ENCODE results near the gene CATSPER4. TPM values are rescaled to one million over a fixed set of nuclear protein-coding genes. Genes with fewer than 3 reads are reported as not detected.

The CATSPER4 gene
- total RNA-seq, 6 donors from 2014 or later, result not detected

DNA sequence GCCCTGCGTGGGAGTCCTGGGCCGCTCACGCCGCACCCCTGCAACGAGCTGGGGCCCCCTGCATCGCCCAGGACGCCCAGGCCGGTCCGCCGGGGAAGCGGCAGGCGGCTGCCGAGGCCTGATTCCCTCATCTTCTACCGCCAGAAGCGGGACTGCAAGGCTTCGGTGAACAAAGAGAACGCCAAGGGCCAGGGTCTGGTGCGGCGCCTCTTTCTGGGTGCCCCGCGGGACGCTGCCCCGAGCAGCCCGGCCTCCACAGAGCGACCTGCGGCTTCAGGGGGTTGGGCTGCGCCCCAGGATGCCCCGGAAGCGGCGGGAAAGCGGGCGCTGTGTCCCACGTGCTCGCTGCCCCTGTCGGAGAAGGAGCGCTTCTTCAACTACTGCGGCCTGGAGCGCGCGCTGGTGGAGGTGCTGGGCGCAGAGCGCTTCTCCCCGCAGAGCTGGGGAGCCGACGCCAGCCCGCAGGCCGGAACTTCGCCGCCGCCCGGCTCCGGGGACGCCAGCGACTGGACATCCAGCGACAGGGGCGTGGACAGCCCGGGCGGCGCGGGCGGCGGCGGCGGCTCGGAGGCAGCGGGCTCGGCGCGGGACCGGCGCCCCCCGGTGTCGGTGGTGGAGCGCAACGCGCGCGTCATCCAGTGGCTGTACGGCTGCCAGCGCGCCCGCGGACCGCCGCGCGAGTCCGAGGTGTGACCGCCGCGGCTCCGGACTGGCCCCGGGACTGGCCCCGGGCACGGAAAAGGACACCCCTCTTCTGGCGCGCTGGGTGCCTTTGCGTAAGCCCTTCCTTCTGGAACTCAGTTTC is 28.8 kb upstream of the CATSPER4 start:
- Histone ChIP-seq H3K9me3 (no peaks in the 10 kb centered on the region), H3K4me1 (peaks cover 22 to 39% (median 35%) of the 10 kb centered on the region in 4 donors), H3K36me3 (no peaks in the 10 kb centered on the region), H3K27me3 (peaks cover 0 to 3% (median 0%) of the 10 kb centered on the region in 4 donors), H3K4me3 (peak overlapping the region; percentile 18 to 62 (median 52)), H3K27ac (peak overlapping the region; percentile 36 to 83 (median 68))
- TF ChIP-seq POLR2A (IDR thresholded peaks at IDR 0.05), result no peak
- TF ChIP-seq, protein P1, sequence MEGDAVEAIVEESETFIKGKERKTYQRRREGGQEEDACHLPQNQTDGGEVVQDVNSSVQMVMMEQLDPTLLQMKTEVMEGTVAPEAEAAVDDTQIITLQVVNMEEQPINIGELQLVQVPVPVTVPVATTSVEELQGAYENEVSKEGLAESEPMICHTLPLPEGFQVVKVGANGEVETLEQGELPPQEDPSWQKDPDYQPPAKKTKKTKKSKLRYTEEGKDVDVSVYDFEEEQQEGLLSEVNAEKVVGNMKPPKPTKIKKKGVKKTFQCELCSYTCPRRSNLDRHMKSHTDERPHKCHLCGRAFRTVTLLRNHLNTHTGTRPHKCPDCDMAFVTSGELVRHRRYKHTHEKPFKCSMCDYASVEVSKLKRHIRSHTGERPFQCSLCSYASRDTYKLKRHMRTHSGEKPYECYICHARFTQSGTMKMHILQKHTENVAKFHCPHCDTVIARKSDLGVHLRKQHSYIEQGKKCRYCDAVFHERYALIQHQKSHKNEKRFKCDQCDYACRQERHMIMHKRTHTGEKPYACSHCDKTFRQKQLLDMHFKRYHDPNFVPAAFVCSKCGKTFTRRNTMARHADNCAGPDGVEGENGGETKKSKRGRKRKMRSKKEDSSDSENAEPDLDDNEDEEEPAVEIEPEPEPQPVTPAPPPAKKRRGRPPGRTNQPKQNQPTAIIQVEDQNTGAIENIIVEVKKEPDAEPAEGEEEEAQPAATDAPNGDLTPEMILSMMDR (IDR thresholded peaks at IDR 0.05), result peak in 5 of 6 experiments; percentile 31 to 57 (median 48)
- 0 to 2% methylated on average over 5 to 52 of the region's 98 CpGs for WGBS, 2 donors
- ATAC-seq (ENCODE audit: low FRiP score in 2 of 2), result peak in 1 of 2 donors; percentile 82
- DNase-seq, result peak; percentile 51 to 94

DNA sequence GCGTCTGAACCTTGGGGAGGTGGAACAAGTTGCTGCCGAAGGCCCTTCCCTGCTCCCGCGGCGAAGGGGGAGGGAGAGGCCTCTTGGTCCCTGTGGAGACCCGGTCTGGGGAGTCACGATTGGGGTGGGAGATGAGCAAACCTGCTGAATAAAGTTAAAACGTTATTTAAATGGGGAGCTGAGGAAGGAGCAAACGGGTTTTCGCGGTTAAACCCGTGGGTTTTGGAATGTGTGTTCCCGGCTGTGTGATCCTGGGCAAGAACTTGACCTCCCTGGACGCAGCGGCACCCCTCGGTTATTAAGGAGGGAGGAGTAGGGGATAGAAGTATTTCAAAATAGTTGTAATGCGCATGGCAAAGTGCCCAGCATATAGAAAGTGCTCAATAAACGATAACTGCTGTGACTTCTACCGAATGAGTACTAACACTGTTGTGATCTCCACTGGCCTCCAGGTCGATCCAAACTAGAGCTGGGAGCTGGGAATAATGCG is 28.1 kb upstream of the CATSPER4 start:
- no peaks in the 10 kb centered on the region for H3K9me3 ChIP-seq
- H3K36me3 ChIP-seq, result no peaks in the 10 kb centered on the region
- 26 to 31% methylated on average over 19 to 21 of the region's 21 CpGs for WGBS, 2 donors
- H3K27me3 ChIP-seq, result peaks cover 0 to 3% (median 0%) of the 10 kb centered on the region in 4 donors
- peak overlapping the region in 1 of 4 donors; percentile 81 for H3K27ac ChIP-seq
- ATAC-seq (ENCODE audit: low FRiP score in 2 of 2) (no peak), DNase-seq (no peak)
- H3K4me1 ChIP-seq, result peaks cover 22 to 35% (median 34%) of the 10 kb centered on the region in 4 donors
- H3K4me3 ChIP-seq, result peak overlapping the region in 3 of 4 donors; percentile 45 to 62 (median 59)
- TF ChIP-seq POLR2A (IDR thresholded peaks at IDR 0.05), result no peak
- no peak for TF ChIP-seq POLR2AphosphoS5 (IDR thresholded peaks at IDR 0.05)
- TF ChIP-seq EP300 (IDR thresholded peaks at IDR 0.05), result no peak
- TF ChIP-seq, protein P1 (IDR thresholded peaks at IDR 0.05), result no peak

DNA sequence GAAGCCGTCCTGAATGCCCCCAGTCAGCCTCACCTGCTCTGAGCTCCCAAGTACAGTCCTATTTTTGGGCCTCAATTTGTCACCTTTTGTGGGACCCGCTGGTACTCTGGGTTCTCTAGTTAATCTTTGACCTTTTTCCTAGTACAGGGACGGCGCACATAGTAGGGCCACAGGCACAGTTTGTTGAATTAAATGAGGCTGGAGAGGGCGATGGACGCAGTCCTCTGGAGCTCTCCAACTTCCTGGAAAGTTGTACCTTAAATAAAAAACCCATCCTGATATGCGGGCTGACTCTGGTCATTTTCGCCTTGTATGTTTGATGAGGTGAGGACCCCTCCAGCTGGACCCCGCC is 26.7 kb upstream of the CATSPER4 start:
- H3K27me3 ChIP-seq, result peaks cover 0 to 3% (median 0%) of the 10 kb centered on the region in 4 donors
- H3K4me3 ChIP-seq, result peak overlapping the region in 2 of 4 donors; percentile 37 to 43

DNA sequence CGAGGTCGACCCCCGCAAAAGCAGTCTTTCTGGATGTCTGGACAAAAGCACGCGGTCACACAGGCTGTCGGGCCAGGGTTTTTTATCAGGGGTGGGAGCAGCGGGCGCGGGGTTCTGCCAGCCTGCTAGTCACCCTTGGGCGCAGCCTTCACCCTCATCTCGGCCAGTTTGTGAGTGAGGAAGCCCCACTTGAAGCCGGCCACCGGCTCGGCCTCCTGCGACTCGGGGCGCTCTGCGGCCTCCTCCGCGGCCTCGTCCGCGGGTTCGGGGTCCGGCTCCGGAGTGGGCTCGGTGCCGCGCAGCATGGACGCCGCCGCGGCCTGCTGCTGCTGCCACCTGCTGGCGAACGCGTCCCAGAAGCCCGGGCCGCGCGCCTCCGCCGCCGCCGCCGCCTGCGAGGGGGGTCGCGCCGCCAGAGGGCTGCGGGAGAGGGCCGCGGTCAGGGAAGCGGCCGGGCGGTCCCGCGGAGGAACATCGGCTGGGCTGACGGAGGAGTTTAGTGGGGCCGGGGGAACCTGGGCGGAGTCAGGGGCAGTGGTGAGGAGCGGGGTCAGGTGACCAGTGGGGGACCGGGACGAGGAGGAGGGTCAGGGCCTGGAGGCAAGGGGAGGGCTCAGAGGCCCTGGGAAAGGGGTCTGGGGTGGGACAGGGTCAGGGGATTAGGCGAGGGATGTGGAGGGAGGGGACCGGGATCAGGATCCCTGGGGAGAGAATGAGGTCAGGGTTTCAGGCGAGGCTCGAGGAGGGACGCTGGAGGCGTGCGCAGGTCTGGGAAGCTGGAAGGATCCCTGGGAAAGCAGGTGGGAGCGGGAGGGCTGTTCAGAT is 26.2 kb upstream of the CATSPER4 start:
- H3K9me3 ChIP-seq, result no peaks in the 10 kb centered on the region
- H3K36me3 ChIP-seq, result no peaks in the 10 kb centered on the region
- peaks cover 22 to 35% (median 29%) of the 10 kb centered on the region in 4 donors for H3K4me1 ChIP-seq
- H3K27ac ChIP-seq, result peak overlapping the region in 2 of 4 donors; percentile 52 to 65
- TF ChIP-seq, protein P1 (IDR thresholded peaks at IDR 0.05), result peak; percentile 76 to 92 (median 88)
- TF ChIP-seq EP300 (IDR thresholded peaks at IDR 0.05), result no peak
- TF ChIP-seq POLR2AphosphoS5 (IDR thresholded peaks at IDR 0.05), result no peak
- ATAC-seq (ENCODE audit: low FRiP score in 2 of 2), result peak in 1 of 2 donors; percentile 80
- peak overlapping the region in 3 of 4 donors; percentile 37 to 49 (median 43) for H3K4me3 ChIP-seq
- peak in 1 of 2 donors; percentile 93 for DNase-seq
- peaks cover 0 to 3% (median 0%) of the 10 kb centered on the region in 4 donors for H3K27me3 ChIP-seq
- WGBS, 2 donors, result 24 to 32% methylated on average over 21 to 41 of the region's 72 CpGs

More for the DNA sequence above, 26.7 kb upstream of the CATSPER4 start:
- peaks cover 22 to 33% (median 29%) of the 10 kb centered on the region in 4 donors for H3K4me1 ChIP-seq
- no peak overlapping the region for H3K27ac ChIP-seq
- no peaks in the 10 kb centered on the region for H3K9me3 ChIP-seq
- no peak for ATAC-seq (ENCODE audit: low FRiP score in 2 of 2)
- WGBS, 2 donors, result 74 to 77% methylated on average over 8 to 9 of the region's 9 CpGs
- H3K36me3 ChIP-seq, result no peaks in the 10 kb centered on the region
- TF ChIP-seq POLR2AphosphoS5 (IDR thresholded peaks at IDR 0.05) (no peak), EP300 (IDR thresholded peaks at IDR 0.05) (no peak), POLR2A (IDR thresholded peaks at IDR 0.05) (no peak)
- TF ChIP-seq, protein P1 (IDR thresholded peaks at IDR 0.05), result no peak
- no peak for DNase-seq

Data from upper lobe of left lung (tissue), 6 donors.